ENCODE measurements around the gene PODXL2.

GRCh38 chr3:127712461-127712860 lies 83.5 kb downstream of the PODXL2 start:
- TF ChIP-seq CTCF (IDR thresholded peaks at IDR 0.05) (no peak), POLR2A (IDR thresholded peaks at IDR 0.05) (no peak)
